ENCODE measurements around the gene RAMACL.

Gene RAMACL

GRCh38 chr6:166572370-166573261 is 13.9 kb downstream of the RAMACL start:
- DNase-seq: no peak

- no peak for DNase-seq
Observed at GRCh38 chr6:166570929-166571713, 15.4 kb downstream of the RAMACL start.

- no peak for DNase-seq
Observed at GRCh38 chr6:166569206-166569605, 17.3 kb downstream of the RAMACL start.

- no peak for DNase-seq
Observed at GRCh38 chr6:166567813-166568212, 18.7 kb downstream of the RAMACL start.

GRCh38 chr6:166567107-166567506 is 19.4 kb downstream of the RAMACL start:
- DNase-seq: no peak

GRCh38 chr6:166566026-166567011 is 20.2 kb downstream of the RAMACL start:
- no peak for DNase-seq

GRCh38 chr6:166565084-166565967 is 21.2 kb downstream of the RAMACL start:
- DNase-seq: no peak

- no peak for DNase-seq
Observed at GRCh38 chr6:166563805-166564204, 22.7 kb downstream of the RAMACL start.

GRCh38 chr6:166563200-166563599 is 23.3 kb downstream of the RAMACL start:
- DNase-seq: no peak

- DNase-seq: no peak
Observed at GRCh38 chr6:166562726-166563125, 23.8 kb downstream of the RAMACL start.

- DNase-seq: no peak
Observed at GRCh38 chr6:166561771-166562359, 24.6 kb downstream of the RAMACL start.

- no peak for DNase-seq
Observed at GRCh38 chr6:166560222-166560621, 26.3 kb downstream of the RAMACL start.

- no peak for DNase-seq
Observed at GRCh38 chr6:166559662-166560061, 26.8 kb downstream of the RAMACL start.

- DNase-seq: no peak
Observed at GRCh38 chr6:166559211-166559610, 27.3 kb downstream of the RAMACL start.

GRCh38 chr6:166558156-166559005 is 28.1 kb downstream of the RAMACL start:
- DNase-seq: peak in 1 of 2 donors; percentile 4

- DNase-seq: peak; percentile 10 to 97
Observed at GRCh38 chr6:166556863-166557322, 29.6 kb downstream of the RAMACL start.

- DNase-seq: no peak
Observed at GRCh38 chr6:166556336-166556735, 30.1 kb downstream of the RAMACL start.

GRCh38 chr6:166555086-166555485 is 31.4 kb downstream of the RAMACL start:
- DNase-seq: no peak

GRCh38 chr6:166554316-166554715 is 32.2 kb downstream of the RAMACL start:
- no peak for DNase-seq
